ENCODE measurements around the gene MAPK8. TPM values are rescaled to one million over a fixed set of nuclear protein-coding genes. Genes with fewer than 3 reads are reported as not detected.

MAPK8 gene
- total RNA-seq, 1 donor from 2014 or later, result 66.4 TPM

DNA sequence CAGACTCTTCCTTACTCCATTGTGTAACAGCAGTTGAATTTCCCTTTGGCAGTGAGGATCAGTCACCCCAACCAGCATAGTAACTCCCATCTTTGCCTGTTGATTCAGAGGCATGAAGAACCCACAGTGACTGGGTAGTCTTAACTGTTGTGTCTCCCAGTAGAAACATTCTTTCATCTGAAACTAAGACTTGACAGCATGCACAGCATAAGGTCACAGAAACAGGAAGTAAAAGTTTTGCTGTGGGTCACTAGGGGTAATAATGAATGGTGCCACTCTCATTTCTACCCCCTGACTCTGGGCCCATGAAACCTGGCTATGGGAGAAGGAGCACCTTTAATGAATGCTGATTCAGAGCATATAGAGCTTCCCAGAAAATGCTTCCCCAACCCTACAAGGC lies 23.6 kb upstream of the MAPK8 start:
- TF ChIP-seq CTCF (IDR thresholded peaks at IDR 0.05; ENCODE audit: unreplicated experiment), result no peak
- H3K27ac Mint-ChIP-seq, result no peak overlapping the region
- H3K36me3 Mint-ChIP-seq, result no peaks in the 10 kb centered on the region
- peaks cover 9% of the 10 kb centered on the region for H3K4me1 Mint-ChIP-seq
- H3K27me3 Mint-ChIP-seq (ENCODE audit: low read depth), result peaks cover 10% of the 10 kb centered on the region
- no peak for DNase-seq (ENCODE audit: low spot score in 2 of 2, unreplicated experiment in 2 of 2)
- H3K4me3 Mint-ChIP-seq, result no peak overlapping the region
- H3K9me3 Mint-ChIP-seq, result peaks cover 36% of the 10 kb centered on the region

- no peaks in the 10 kb centered on the region for H3K36me3 Mint-ChIP-seq
These were observed 22.4 kb upstream of the MAPK8 start for GRCh38 chr10:48284002-48284546.

GRCh38 chr10:48284811-48285210 lies 21.7 kb upstream of the MAPK8 start:
- H3K27ac Mint-ChIP-seq, result no peak overlapping the region
- TF ChIP-seq CTCF (IDR thresholded peaks at IDR 0.05; ENCODE audit: unreplicated experiment), result no peak
- peaks cover 10% of the 10 kb centered on the region for H3K27me3 Mint-ChIP-seq (ENCODE audit: low read depth)
- no peaks in the 10 kb centered on the region for H3K36me3 Mint-ChIP-seq
- H3K4me1 Mint-ChIP-seq, result peaks cover 23% of the 10 kb centered on the region
- peaks cover 32% of the 10 kb centered on the region for H3K9me3 Mint-ChIP-seq
- no peak overlapping the region for H3K4me3 Mint-ChIP-seq
- no peak for DNase-seq (ENCODE audit: low spot score in 2 of 2, unreplicated experiment in 2 of 2)

More at GRCh38 chr10:48284002-48284546, 22.4 kb upstream of the MAPK8 start:
- Mint-ChIP-seq H3K4me1 (peaks cover 16% of the 10 kb centered on the region), H3K27me3 (ENCODE audit: low read depth) (peaks cover 10% of the 10 kb centered on the region), H3K27ac (no peak overlapping the region), H3K9me3 (peaks cover 32% of the 10 kb centered on the region), H3K4me3 (no peak overlapping the region)
- no peak for TF ChIP-seq CTCF (IDR thresholded peaks at IDR 0.05; ENCODE audit: unreplicated experiment)
- DNase-seq (ENCODE audit: low spot score in 2 of 2, unreplicated experiment in 2 of 2), result no peak

- H3K4me1 Mint-ChIP-seq, result peaks cover 23% of the 10 kb centered on the region
- no peak for TF ChIP-seq CTCF (IDR thresholded peaks at IDR 0.05; ENCODE audit: unreplicated experiment)
- no peak overlapping the region for H3K4me3 Mint-ChIP-seq
- H3K9me3 Mint-ChIP-seq, result peaks cover 32% of the 10 kb centered on the region
- no peak for DNase-seq (ENCODE audit: low spot score in 2 of 2, unreplicated experiment in 2 of 2)
- peaks cover 10% of the 10 kb centered on the region for H3K27me3 Mint-ChIP-seq (ENCODE audit: low read depth)
- H3K36me3 Mint-ChIP-seq, result no peaks in the 10 kb centered on the region
- H3K27ac Mint-ChIP-seq, result no peak overlapping the region
These were observed 20.8 kb upstream of the MAPK8 start for GRCh38 chr10:48285710-48286109.

GRCh38 chr10:48286356-48286755 lies 20.1 kb upstream of the MAPK8 start:
- Mint-ChIP-seq H3K4me3 (no peak overlapping the region), H3K36me3 (no peaks in the 10 kb centered on the region), H3K27me3 (ENCODE audit: low read depth) (peaks cover 8% of the 10 kb centered on the region), H3K9me3 (peaks cover 26% of the 10 kb centered on the region), H3K4me1 (peaks cover 23% of the 10 kb centered on the region), H3K27ac (no peak overlapping the region)
- no peak for TF ChIP-seq CTCF (IDR thresholded peaks at IDR 0.05; ENCODE audit: unreplicated experiment)
- DNase-seq (ENCODE audit: low spot score in 2 of 2, unreplicated experiment in 2 of 2), result no peak
